Measurements from ENCODE around the gene PTPN4.

DNA sequence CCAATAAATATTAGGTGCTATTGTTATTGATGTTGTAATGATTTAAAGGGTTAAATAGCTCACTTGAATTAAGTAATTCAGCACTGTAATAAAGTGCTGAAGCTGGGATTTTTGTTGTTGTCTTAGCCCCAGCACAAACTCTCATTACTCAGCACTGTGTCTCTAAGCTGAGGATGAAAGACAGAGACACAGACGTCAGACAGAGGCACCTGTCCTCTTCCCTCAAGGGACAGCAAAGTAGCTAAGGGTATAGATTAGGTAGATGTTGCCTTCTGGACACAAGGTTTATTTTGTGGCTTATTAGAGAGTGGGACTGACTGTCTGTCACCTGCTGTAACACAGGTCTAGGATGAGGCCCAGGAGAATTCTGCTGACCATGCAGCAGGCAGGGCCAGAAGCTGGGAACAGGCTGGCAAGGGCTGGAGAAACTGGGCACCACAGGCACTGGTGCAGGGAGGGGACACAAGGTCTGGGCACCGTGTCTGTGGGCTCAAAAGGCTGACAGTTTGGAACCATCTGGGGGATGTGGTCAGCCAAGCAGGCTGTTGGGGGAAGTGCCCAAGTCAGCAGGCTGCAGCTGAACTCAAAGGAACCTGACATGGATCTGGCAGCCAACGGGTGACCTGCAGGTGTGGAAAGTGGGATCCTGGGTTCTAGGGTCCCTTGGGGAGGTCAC is 20.0 kb upstream of the PTPN4 start:
- TF ChIP-seq, protein P1, sequence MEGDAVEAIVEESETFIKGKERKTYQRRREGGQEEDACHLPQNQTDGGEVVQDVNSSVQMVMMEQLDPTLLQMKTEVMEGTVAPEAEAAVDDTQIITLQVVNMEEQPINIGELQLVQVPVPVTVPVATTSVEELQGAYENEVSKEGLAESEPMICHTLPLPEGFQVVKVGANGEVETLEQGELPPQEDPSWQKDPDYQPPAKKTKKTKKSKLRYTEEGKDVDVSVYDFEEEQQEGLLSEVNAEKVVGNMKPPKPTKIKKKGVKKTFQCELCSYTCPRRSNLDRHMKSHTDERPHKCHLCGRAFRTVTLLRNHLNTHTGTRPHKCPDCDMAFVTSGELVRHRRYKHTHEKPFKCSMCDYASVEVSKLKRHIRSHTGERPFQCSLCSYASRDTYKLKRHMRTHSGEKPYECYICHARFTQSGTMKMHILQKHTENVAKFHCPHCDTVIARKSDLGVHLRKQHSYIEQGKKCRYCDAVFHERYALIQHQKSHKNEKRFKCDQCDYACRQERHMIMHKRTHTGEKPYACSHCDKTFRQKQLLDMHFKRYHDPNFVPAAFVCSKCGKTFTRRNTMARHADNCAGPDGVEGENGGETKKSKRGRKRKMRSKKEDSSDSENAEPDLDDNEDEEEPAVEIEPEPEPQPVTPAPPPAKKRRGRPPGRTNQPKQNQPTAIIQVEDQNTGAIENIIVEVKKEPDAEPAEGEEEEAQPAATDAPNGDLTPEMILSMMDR (conservative IDR thresholded peaks at IDR 0.05; ENCODE audit: low read depth in 2 of 2) = no peak
- no peak for TF ChIP-seq POLR2AphosphoS5 (IDR thresholded peaks at IDR 0.05; ENCODE audit: low read depth)
- TF ChIP-seq STAT1 (IDR thresholded peaks at IDR 0.05; ENCODE audit: unreplicated experiment) = no peak
- no peak for TF ChIP-seq EZH2 (IDR thresholded peaks at IDR 0.05; ENCODE audit: low read depth, unreplicated experiment)
- no peak for TF ChIP-seq JUNB (IDR thresholded peaks at IDR 0.05; ENCODE audit: unreplicated experiment)
- TF ChIP-seq CREB1 (CRISPR knock-in tag; IDR thresholded peaks at IDR 0.05; ENCODE audit: low read depth) = no peak
- no peak for TF ChIP-seq NANOG (IDR thresholded peaks at IDR 0.05; ENCODE audit: borderline replicate concordance)
- TF ChIP-seq, protein P2, sequence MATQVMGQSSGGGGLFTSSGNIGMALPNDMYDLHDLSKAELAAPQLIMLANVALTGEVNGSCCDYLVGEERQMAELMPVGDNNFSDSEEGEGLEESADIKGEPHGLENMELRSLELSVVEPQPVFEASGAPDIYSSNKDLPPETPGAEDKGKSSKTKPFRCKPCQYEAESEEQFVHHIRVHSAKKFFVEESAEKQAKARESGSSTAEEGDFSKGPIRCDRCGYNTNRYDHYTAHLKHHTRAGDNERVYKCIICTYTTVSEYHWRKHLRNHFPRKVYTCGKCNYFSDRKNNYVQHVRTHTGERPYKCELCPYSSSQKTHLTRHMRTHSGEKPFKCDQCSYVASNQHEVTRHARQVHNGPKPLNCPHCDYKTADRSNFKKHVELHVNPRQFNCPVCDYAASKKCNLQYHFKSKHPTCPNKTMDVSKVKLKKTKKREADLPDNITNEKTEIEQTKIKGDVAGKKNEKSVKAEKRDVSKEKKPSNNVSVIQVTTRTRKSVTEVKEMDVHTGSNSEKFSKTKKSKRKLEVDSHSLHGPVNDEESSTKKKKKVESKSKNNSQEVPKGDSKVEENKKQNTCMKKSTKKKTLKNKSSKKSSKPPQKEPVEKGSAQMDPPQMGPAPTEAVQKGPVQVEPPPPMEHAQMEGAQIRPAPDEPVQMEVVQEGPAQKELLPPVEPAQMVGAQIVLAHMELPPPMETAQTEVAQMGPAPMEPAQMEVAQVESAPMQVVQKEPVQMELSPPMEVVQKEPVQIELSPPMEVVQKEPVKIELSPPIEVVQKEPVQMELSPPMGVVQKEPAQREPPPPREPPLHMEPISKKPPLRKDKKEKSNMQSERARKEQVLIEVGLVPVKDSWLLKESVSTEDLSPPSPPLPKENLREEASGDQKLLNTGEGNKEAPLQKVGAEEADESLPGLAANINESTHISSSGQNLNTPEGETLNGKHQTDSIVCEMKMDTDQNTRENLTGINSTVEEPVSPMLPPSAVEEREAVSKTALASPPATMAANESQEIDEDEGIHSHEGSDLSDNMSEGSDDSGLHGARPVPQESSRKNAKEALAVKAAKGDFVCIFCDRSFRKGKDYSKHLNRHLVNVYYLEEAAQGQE (IDR thresholded peaks at IDR 0.05; ENCODE audit: unreplicated experiment) = no peak
- TF ChIP-seq EZH2phosphoT487 (IDR thresholded peaks at IDR 0.05; ENCODE audit: unreplicated experiment) = no peak
- TF ChIP-seq, protein P3, sequence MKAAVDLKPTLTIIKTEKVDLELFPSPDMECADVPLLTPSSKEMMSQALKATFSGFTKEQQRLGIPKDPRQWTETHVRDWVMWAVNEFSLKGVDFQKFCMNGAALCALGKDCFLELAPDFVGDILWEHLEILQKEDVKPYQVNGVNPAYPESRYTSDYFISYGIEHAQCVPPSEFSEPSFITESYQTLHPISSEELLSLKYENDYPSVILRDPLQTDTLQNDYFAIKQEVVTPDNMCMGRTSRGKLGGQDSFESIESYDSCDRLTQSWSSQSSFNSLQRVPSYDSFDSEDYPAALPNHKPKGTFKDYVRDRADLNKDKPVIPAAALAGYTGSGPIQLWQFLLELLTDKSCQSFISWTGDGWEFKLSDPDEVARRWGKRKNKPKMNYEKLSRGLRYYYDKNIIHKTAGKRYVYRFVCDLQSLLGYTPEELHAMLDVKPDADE (IDR thresholded peaks at IDR 0.05) = no peak
- no peak for TF ChIP-seq ZNF114 (CRISPR knock-in tag; IDR thresholded peaks at IDR 0.05)

Data from GM23338 (cell line).